H1 (cell line): Measurements from ENCODE around the gene PRMT1. TPM values are rescaled to one million over a fixed set of nuclear protein-coding genes. Genes with fewer than 3 reads are reported as not detected.

ENCODE experiments used
- CTCF ChIA-PET: fragments of 300-600 bp; sonication (Branson Sonifier 250); formaldehyde crosslinking; loops from one replicate; lab custom pipeline; 2021; ENCODE audit not compliant: partially characterized antibody; lab: Charles Lee
- POLR2A ChIA-PET: fragments of 300-600 bp; sonication (Branson Sonifier 250); formaldehyde crosslinking; loops from one replicate; lab custom pipeline; 2021; ENCODE audit warnings: inconsistent platforms; ENCODE audit not compliant: partially characterized antibody; lab: Charles Lee
- DNase-seq, 2 experiments: peaks; one replicate each; pipeline versions ENCODE4 v3.0.0 to v3.0.0-alpha.2; 2010 to 2022; ENCODE audit warnings: low spot score in 2 of 2, low read depth in 1 of 2, mixed read lengths in 1 of 2
- FAIRE-seq: peaks from 2 replicates; lab custom pipeline; 2011; peaks lifted over from hg19 to GRCh38; lab: Jason Lieb, UNC
- H2AFZ ChIP-seq: 2 replicates; pipeline ENCODE4 v1.8.1; 2012; ENCODE audit warnings: low read length, inconsistent platforms
- H2AK5ac ChIP-seq: 2 replicates; pipeline ENCODE4 v1.6.1; 2013; ENCODE audit warnings: low read depth, low read length
- H2BK120ac ChIP-seq: replicated peaks from 2 replicates; pipeline ENCODE3; 2013; ENCODE audit warnings: low read depth, low read length, inconsistent platforms
- H2BK12ac ChIP-seq: 2 replicates; pipeline ENCODE4 v1.6.1; 2013; ENCODE audit warnings: low read depth, low read length
- H2BK15ac ChIP-seq: 2 replicates; pipeline ENCODE4 v1.6.1; 2013; ENCODE audit warnings: low read length
- H2BK20ac ChIP-seq: 2 replicates; pipeline ENCODE4 v1.6.1; 2013; ENCODE audit warnings: low read length
- H2BK5ac ChIP-seq: 2 replicates; pipeline ENCODE4 v1.6.1; 2013; ENCODE audit warnings: low read depth, low read length
- H3K14ac ChIP-seq: 2 replicates; pipeline ENCODE4 v1.6.1; 2013; ENCODE audit warnings: inconsistent platforms; ENCODE audit not compliant: insufficient read length
- H3K18ac ChIP-seq: 2 replicates; pipeline ENCODE4 v1.6.1; 2013; ENCODE audit warnings: low read length; ENCODE audit errors: extremely low read depth
- H3K23ac ChIP-seq: 2 replicates; pipeline ENCODE4 v1.6.1; 2013; ENCODE audit warnings: inconsistent platforms; ENCODE audit not compliant: insufficient read length
- H3K23me2 ChIP-seq: 2 replicates; pipeline ENCODE4 v1.6.1; 2013; ENCODE audit warnings: low read depth, low read length
- H3K27ac ChIP-seq: 2 replicates; pipeline ENCODE4 v1.6.1; 2011; ENCODE audit warnings: low read depth, low read length, inconsistent platforms
- H3K27me3 ChIP-seq, 4 experiments: replicated peaks in 1 of 4; 1 replicate in 1 of 4; 2 replicates in 3 of 4; pipeline versions ENCODE4 v1.6.1 to v1.8.1; 2011 to 2013; ENCODE audit warnings: low read length in 3 of 4, mild to moderate bottlenecking in 3 of 4, inconsistent platforms in 2 of 4, mixed read lengths in 2 of 4, moderate library complexity in 1 of 4; ENCODE audit not compliant: control insufficient read depth in 3 of 4, insufficient read depth in 3 of 4; ENCODE audit errors: extremely low read depth in 1 of 4
- H3K36me3 ChIP-seq, 4 experiments: 2 replicates each; pipeline versions ENCODE4 v1.6.1 to v1.8.1; 2011 to 2013; ENCODE audit warnings: mild to moderate bottlenecking in 4 of 4, low read length in 3 of 4, moderate library complexity in 2 of 4, control low read depth in 1 of 4, inconsistent platforms in 1 of 4; ENCODE audit not compliant: insufficient read depth in 4 of 4, control insufficient read depth in 2 of 4
- H3K4ac ChIP-seq: replicated peaks from 2 replicates; pipeline ENCODE3; 2013; ENCODE audit warnings: low read length, low read depth, mixed read lengths, inconsistent platforms; ENCODE audit not compliant: insufficient read length
- H3K4me1 ChIP-seq, 4 experiments: replicated peaks in 1 of 4; 1 replicate in 1 of 4; 2 replicates in 3 of 4; pipeline versions ENCODE4 v1.6.1 to v1.8.1; 2011 to 2013; ENCODE audit warnings: low read length in 3 of 4, inconsistent platforms in 2 of 4, mixed read lengths in 1 of 4; ENCODE audit not compliant: insufficient read depth in 4 of 4, control insufficient read depth in 3 of 4
- H3K4me2 ChIP-seq, 2 experiments: 2 replicates each; pipeline versions ENCODE4 v1.6.1 to v1.8.1; 2011 to 2013; ENCODE audit warnings: low read depth in 2 of 2, low read length in 2 of 2, control low read depth in 1 of 2, inconsistent platforms in 1 of 2, mild to moderate bottlenecking in 1 of 2; ENCODE audit not compliant: insufficient read depth in 1 of 2
- H3K4me3 ChIP-seq, 4 experiments: fragments of 200-600, 300-600 bp in 1 of 4; sonication (generic), shearing (Covaris generic), sonication (Bioruptor Twin) in 1 of 4; 2 replicates each; pipeline versions ENCODE4 v1.5.1 to v1.8.1; 2011 to 2016; ENCODE audit warnings: low read length in 4 of 4, low read depth in 3 of 4, control low read depth in 2 of 4, inconsistent platforms in 2 of 4, mild to moderate bottlenecking in 2 of 4, mixed read lengths in 1 of 4, moderate library complexity in 1 of 4; ENCODE audit not compliant: insufficient read depth in 2 of 4; ENCODE audit errors: extremely low read depth in 1 of 4
- H3K56ac ChIP-seq: replicated peaks from 2 replicates; pipeline ENCODE3; 2013; ENCODE audit warnings: low read depth, mild to moderate bottlenecking, mixed read lengths, low read length, inconsistent platforms; ENCODE audit not compliant: insufficient read length
- H3K79me1 ChIP-seq: 2 replicates; pipeline ENCODE4 v1.6.1; 2013; ENCODE audit warnings: low read depth, low read length, control low read depth
- H3K79me2 ChIP-seq, 2 experiments: 2 replicates each; pipeline versions ENCODE4 v1.6.1 to v1.8.1; 2012 to 2013; ENCODE audit warnings: low read length in 2 of 2, mild to moderate bottlenecking in 2 of 2, inconsistent platforms in 1 of 2; ENCODE audit not compliant: insufficient read depth in 2 of 2, control insufficient read depth in 1 of 2
- H3K9ac ChIP-seq, 4 experiments: replicated peaks in 1 of 4; 1 replicate in 1 of 4; 2 replicates in 3 of 4; pipeline versions ENCODE4 v1.6.1 to v1.8.1; 2011 to 2013; ENCODE audit warnings: low read depth in 3 of 4, low read length in 3 of 4, control low read depth in 2 of 4, mild to moderate bottlenecking in 2 of 4, moderate library complexity in 2 of 4, inconsistent platforms in 1 of 4; ENCODE audit errors: extremely low read depth in 1 of 4
- H3K9me3 ChIP-seq, 2 experiments: 2 replicates each; pipeline versions ENCODE4 v1.6.1 to v1.8.1; 2012 to 2013; ENCODE audit warnings: mild to moderate bottlenecking in 2 of 2, moderate library complexity in 2 of 2, control low read depth in 1 of 2, inconsistent platforms in 1 of 2, low read depth in 1 of 2, low read length in 1 of 2, mixed read lengths in 1 of 2; ENCODE audit not compliant: insufficient read depth in 2 of 2
- H4K20me1 ChIP-seq, 2 experiments: replicated peaks in 1 of 2; 2 replicates each; pipeline versions ENCODE3 to v1.8.1; 2011 to 2013; ENCODE audit warnings: inconsistent platforms in 2 of 2, low read length in 2 of 2, mild to moderate bottlenecking in 1 of 2; ENCODE audit not compliant: insufficient read depth in 2 of 2, control insufficient read depth in 1 of 2
- H4K5ac ChIP-seq: 2 replicates; pipeline ENCODE4 v1.6.1; 2013; ENCODE audit warnings: low read length, low read depth, mixed read lengths, inconsistent platforms; ENCODE audit not compliant: insufficient read length
- H4K8ac ChIP-seq: 2 replicates; pipeline ENCODE4 v1.8.0; 2013; ENCODE audit warnings: mild to moderate bottlenecking, moderate library complexity, low read length, inconsistent platforms; ENCODE audit not compliant: insufficient read depth; ENCODE audit errors: extremely low read depth
- H4K91ac ChIP-seq: replicated peaks from 2 replicates; pipeline ENCODE3; 2013; ENCODE audit warnings: low read length, mixed read lengths, inconsistent platforms; ENCODE audit not compliant: insufficient read length
- ATF3 ChIP-seq: IDR thresholded peaks from 2 replicates; pipeline ENCODE4 v1.6.1; 2011; ENCODE audit warnings: low read depth, mild to moderate bottlenecking, low read length; ENCODE audit not compliant: insufficient read depth
- KDM5A ChIP-seq: fragments of 200-600 bp; IDR thresholded peaks from 2 replicates; pipeline ENCODE4 v1.7.1; 2012; ENCODE audit warnings: mild to moderate bottlenecking, low read length, inconsistent platforms, mixed read lengths
- RFX5 ChIP-seq: IDR thresholded peaks from 2 replicates; pipeline ENCODE4 v1.6.1; 2011; ENCODE audit warnings: low read depth, low read length, improper control_type of control experiment, borderline replicate concordance
- SP2 ChIP-seq: IDR thresholded peaks from 2 replicates; pipeline ENCODE4 v1.6.1; 2012; ENCODE audit warnings: mild to moderate bottlenecking, low read length, inconsistent platforms
- SRF ChIP-seq: IDR thresholded peaks from 2 replicates; pipeline ENCODE4 v1.6.1; 2011; ENCODE audit warnings: mild to moderate bottlenecking, low read depth, low read length, moderate library complexity
- TCF12 ChIP-seq: IDR thresholded peaks from 2 replicates; pipeline ENCODE4 v1.6.1; 2011; ENCODE audit warnings: low read depth, mild to moderate bottlenecking, low read length
- WGBS, 2 experiments: shearing (Covaris generic) in 1 of 2; methylation state at CpG; one replicate each; pipeline versions ENCODE4 v1.1.6 to v1.1.7; 2013 to 2015; ENCODE audit warnings: low lambda C conversion rate in 2 of 2, mixed read lengths in 2 of 2, inconsistent platforms in 1 of 2, low coverage in 1 of 2, missing lambda C conversion rate in 1 of 2; ENCODE audit not compliant: insufficient replicate concordance in 2 of 2, insufficient coverage in 1 of 2, insufficient read length in 1 of 2; ENCODE audit errors: extremely low coverage in 1 of 2, missing lambda C conversion rate in 1 of 2; 5-methylcytosine and 5-hydroxymethylcytosine counted together
- polyA plus RNA-seq, 7 experiments: library from polyadenylated mRNA; depleted of rRNA in 3 of 7; stranded (reverse) in 5 of 7; unstranded in 2 of 7; fragments of >200 nt in 5 of 7; fragments of 200-250 nt in 2 of 7; gene quantifications; 1 replicate in 5 of 7; 2 replicates in 1 of 7; 4 replicates in 1 of 7; pipeline versions ENCODE4 v1.2.1 to v1.2.3, GENCODE V29; 2011 to 2013; ENCODE audit warnings: missing spikeins in 2 of 7, mixed read lengths in 2 of 7
- total RNA-seq: library from RNA; stranded (reverse); fragmentation: NEBNext Ultra II Directional; extraction: Animal tissue kit (Norgen Biotek cat#: 25700); gene quantifications from 2 replicates; pipeline ENCODE4 v1.2.1, GENCODE V29; 2021

Gene PRMT1
- total and polyA plus RNA-seq, 2 of the 8 experiments (the other 6 are each of a cell fraction or from before 2014, with no cell fraction given) = 561 to 1,215 TPM

- H3K56ac ChIP-seq = no peak overlapping the region
- CTCF ChIA-PET = interaction anchor here (0.5 to 1.7 kb wide), 2 partner anchors 27 to 166 kb away, joined by 3 to 8 read pairs; no protein-coding TSS in a partner anchor
- H2BK5ac ChIP-seq = peak overlapping the region; percentile 52; the same call in 1 of the 2 replicates
- TF ChIP-seq RFX5 = no peak
- TF ChIP-seq KDM5A = no peak
- no peak for TF ChIP-seq SP2
- no peak for TF ChIP-seq TCF12
- no peak for TF ChIP-seq ATF3
- TF ChIP-seq SRF = no peak
- no peak overlapping the region for H2AFZ ChIP-seq
- H2BK15ac ChIP-seq = no peak overlapping the region
- H4K8ac ChIP-seq = peak overlapping the region; percentile 64; the same call in 1 of the 2 replicates
- no peak overlapping the region for H3K4ac ChIP-seq
- H4K5ac ChIP-seq = no peak overlapping the region
- FAIRE-seq (no peak), DNase-seq (no peak)
- H3K23me2 ChIP-seq = peaks cover 2% of the 10 kb centered on the region; the same call in 1 of the 2 replicates
- H3K79me2 ChIP-seq = peaks cover 10 to 32% of the 10 kb centered on the region in 2 experiments
- no peak overlapping the region for H4K91ac ChIP-seq
- peaks cover 6 to 25% (median 16%) of the 10 kb centered on the region in 4 experiments; a peak in 6 of 8 replicates for H3K36me3 ChIP-seq
- H4K20me1 ChIP-seq = peaks cover 7 to 21% of the 10 kb centered on the region in 2 experiments
- peaks cover 2 to 9% (median 5%) of the 10 kb centered on the region in 4 experiments; a peak in 6 of 7 replicates for H3K4me1 ChIP-seq
- H3K14ac ChIP-seq = no peak overlapping the region
- WGBS, 2 experiments = 96% methylated on average over 10 of the region's 11 CpGs; no CpG with 5 or more reads in 1 of the 2 experiments
- H2AK5ac ChIP-seq = no peak overlapping the region
- no peak overlapping the region for H3K4me2 ChIP-seq
- no peak overlapping the region for H2BK20ac ChIP-seq
- peaks cover 22% of the 10 kb centered on the region for H3K79me1 ChIP-seq
- POLR2A ChIA-PET = interaction anchor here (1.1 to 50.7 kb wide), 10 partner anchors 10 to 150 kb away, joined by 4 to 840 read pairs (median 8); partner anchors contain the start of genes ADM5, BCL2L12, CPT1C and IRF3
- H3K27ac ChIP-seq = no peak overlapping the region
- H3K4me3 ChIP-seq = no peak overlapping the region
- H3K23ac ChIP-seq = no peak overlapping the region
- no peak overlapping the region for H3K18ac ChIP-seq
- H3K27me3 ChIP-seq = no peaks in the 10 kb centered on the region
- H2BK120ac ChIP-seq = no peak overlapping the region
- H3K9me3 ChIP-seq = no peaks in the 10 kb centered on the region
- no peak overlapping the region for H2BK12ac ChIP-seq
- H3K9ac ChIP-seq = no peak overlapping the region
Observed at GRCh38 chr19:49645592-49645991, 31.5 kb upstream of the PRMT1 start.
